Measurements from ENCODE around the gene NMNAT1. TPM values are rescaled to one million over a fixed set of nuclear protein-coding genes. Genes with fewer than 3 reads are reported as not detected.

The NMNAT1 gene
- total RNA-seq, 1 experiment from 2014 or later = 2.8 TPM

- Histone ChIP-seq H2BK12ac (ENCODE audit: insufficient read length, low read depth, low read length) (no peak overlapping the region), H2BK120ac (ENCODE audit: low read depth, low read length, poor library complexity, severe bottlenecking) (no peak overlapping the region), H3K4ac (ENCODE audit: low read depth, low read length) (no peak overlapping the region), H3K18ac (ENCODE audit: insufficient read length, low read depth, low read length) (no peak overlapping the region), H3K23ac (ENCODE audit: insufficient read length, low read depth, low read length) (no peak overlapping the region), H3K27ac (ENCODE audit: insufficient read length, low read depth, low read length) (no peak overlapping the region), H4K91ac (ENCODE audit: insufficient read length, low read depth, low read length) (no peak overlapping the region), H3T11ph (ENCODE audit: low read length) (no peak overlapping the region), H2AK5ac (ENCODE audit: insufficient read length, low read length) (no peak overlapping the region), H2BK15ac (ENCODE audit: low read depth, low read length) (no peak overlapping the region), H2BK5ac (ENCODE audit: insufficient read length, low read length) (no peak overlapping the region), H4K8ac (replicated peaks; ENCODE audit: insufficient read length, low read depth, low read length) (no peak overlapping the region), H3K79me2 (ENCODE audit: insufficient read depth, low read length) (no peaks in the 10 kb centered on the region), H3K4me1 (ENCODE audit: insufficient read depth, low read length) (no peaks in the 10 kb centered on the region; the same call in 1 of the 2 replicates), H3K14ac (ENCODE audit: insufficient read depth, low read length) (no peak overlapping the region), H3K9ac (ENCODE audit: extremely low read depth, insufficient read length, low read length) (no peak overlapping the region), H4K20me1 (ENCODE audit: control insufficient read depth, insufficient read depth, insufficient read length) (no peaks in the 10 kb centered on the region), H3K4me2 (ENCODE audit: insufficient read depth, insufficient read length, low read length) (no peak overlapping the region), H3K79me1 (ENCODE audit: insufficient read depth, low read depth, low read length, poor library complexity, severe bottlenecking) (no peaks in the 10 kb centered on the region), H2AFZ (ENCODE audit: low read length) (no peak overlapping the region), H2BK20ac (ENCODE audit: low read depth, low read length, poor library complexity, severe bottlenecking) (no peak overlapping the region), H3K56ac (ENCODE audit: insufficient read length, low read depth, low read length) (no peak overlapping the region), H3K27me3 (ENCODE audit: insufficient read depth, low read length) (peaks cover 7% of the 10 kb centered on the region; the same call in 1 of the 2 replicates), H4K5ac (ENCODE audit: insufficient read length, low read depth, low read length) (no peak overlapping the region), H3K9me3 (ENCODE audit: control insufficient read depth, low read depth, low read length) (no peaks in the 10 kb centered on the region), H3K23me2 (ENCODE audit: insufficient read length, low read depth, low read length, poor library complexity, severe bottlenecking) (no peaks in the 10 kb centered on the region)
- no peak for DNase-seq
- no CpG with 5 or more reads among the region's 5 CpGs for WGBS (ENCODE audit: extremely low coverage, insufficient read length, low lambda C conversion rate)
- no peak overlapping the region; a peak in 1 of 7 replicates for H3K27ac Mint-ChIP-seq
- H3K27me3 Mint-ChIP-seq (ENCODE audit: low read depth) = peaks cover 35% of the 10 kb centered on the region
- H3K36me3 Mint-ChIP-seq (ENCODE audit: insufficient read depth in 1 of 3, low read depth in 3 of 3) = no peaks in the 10 kb centered on the region; a peak in 1 of 7 replicates
- H3K4me3 Mint-ChIP-seq = no peak overlapping the region
- peaks cover 4 to 5% of the 10 kb centered on the region in 2 experiments for H3K4me1 Mint-ChIP-seq
- TF ChIP-seq CTCF (conservative IDR thresholded peaks at IDR 0.05) = no peak
- peaks cover 0 to under 1% of the 10 kb centered on the region in 2 experiments; a peak in 1 of 5 replicates for H3K9me3 Mint-ChIP-seq
Measured at GRCh38 chr1:9992910-9993309, 49.6 kb downstream of the NMNAT1 start.
